Natural killer cell (primary cell): ENCODE data around the gene UBE2R2. TPM values are rescaled to one million over a fixed set of nuclear protein-coding genes. Genes with fewer than 3 reads are reported as not detected.

Experiments
- ATAC-seq, 3 donors: fragments of 150-1000 bp in 2 of 3; fragments of 200-7000 bp in 1 of 3; cut with Tn5 transposase; 1 replicate in 1 of 3; 2 replicates in 2 of 3; pipeline ENCODE4 v1.10.0; 2021; ENCODE audit warnings: mild to moderate bottlenecking in 2 of 3, moderate library complexity in 2 of 3
- DNase-seq, 2 donors: peaks; one replicate each; pipeline versions ENCODE4 v3.0.0 to v3.0.0-alpha.2; 2013 to 2021; ENCODE audit warnings: mixed read lengths in 1 of 2
- H3K27ac ChIP-seq: one replicate; pipeline ENCODE4 v1.5.1; 2013; ENCODE audit warnings: mild to moderate bottlenecking, low read length
- H3K27me3 ChIP-seq: one replicate; pipeline ENCODE4 v1.6.1; 2013; ENCODE audit warnings: low read length; ENCODE audit not compliant: control insufficient read depth, insufficient read depth
- H3K36me3 ChIP-seq: one replicate; pipeline ENCODE4 v1.6.1; 2013; ENCODE audit warnings: low read length; ENCODE audit not compliant: control insufficient read depth, insufficient read depth
- H3K4me1 ChIP-seq: one replicate; pipeline ENCODE4 v1.6.1; 2013; ENCODE audit warnings: low read length; ENCODE audit not compliant: control insufficient read depth, insufficient read depth
- H3K4me3 ChIP-seq: one replicate; pipeline ENCODE4 v1.5.1; 2013; ENCODE audit warnings: low read length
- H3K9me3 ChIP-seq: one replicate; pipeline ENCODE4 v1.6.1; 2013; ENCODE audit warnings: low read length; ENCODE audit not compliant: control insufficient read depth, insufficient read depth
- H3K27ac Mint-ChIP-seq, 2 donors: one replicate each; pipeline ENCODE4 v1.8.0; 2022; ENCODE audit warnings: mild to moderate bottlenecking in 2 of 2, mixed read lengths in 2 of 2, moderate library complexity in 1 of 2
- H3K27me3 Mint-ChIP-seq, 2 donors: one replicate each; pipeline ENCODE4 v1.8.0; 2022; ENCODE audit warnings: low read depth in 2 of 2, mixed read lengths in 2 of 2
- H3K36me3 Mint-ChIP-seq: one replicate; pipeline ENCODE4 v1.8.0; 2022; ENCODE audit warnings: mixed read lengths
- H3K4me1 Mint-ChIP-seq, 2 donors: one replicate each; pipeline ENCODE4 v1.8.0; 2022; ENCODE audit warnings: mixed read lengths in 2 of 2
- H3K4me3 Mint-ChIP-seq: one replicate; pipeline ENCODE4 v1.8.0; 2022; ENCODE audit warnings: mild to moderate bottlenecking, moderate library complexity, mixed read lengths
- H3K9me3 Mint-ChIP-seq, 2 donors: one replicate each; pipeline ENCODE4 v1.8.0; 2022; ENCODE audit warnings: mixed read lengths in 2 of 2
- WGBS: methylation state at CpG from one replicate; pipeline ENCODE4 v1.1.7; 2013; ENCODE audit warnings: missing lambda C conversion rate; ENCODE audit not compliant: insufficient coverage; 5-methylcytosine and 5-hydroxymethylcytosine counted together
- intact Hi-C: fragments of 100-400 bp; cut with micrococcal nuclease; formaldehyde crosslinking; loops from one replicate; pipeline ENCODE4 v1.14.2; 2022
- total RNA-seq, 4 donors: library from RNA; stranded (reverse); fragments of 120-200 nt in 1 of 4; gene quantifications; one replicate each; pipeline versions ENCODE4 v1.2.3 to v1.2.4, GENCODE V29; 2013 to 2022
- TF ChIP-seq, protein P1 (sequence below): fragments of 200-600 bp; IDR thresholded peaks from one replicate; pipeline ENCODE4 v1.8.0; 2022; ENCODE audit warnings: antibody characterized with exemption

Gene UBE2R2
- total RNA-seq, 3 donors from 2014 or later (not counting 1 experiment from before 2014, with no cell fraction given), result 31.2 to 36.0 (median 31.9) TPM

DNA sequence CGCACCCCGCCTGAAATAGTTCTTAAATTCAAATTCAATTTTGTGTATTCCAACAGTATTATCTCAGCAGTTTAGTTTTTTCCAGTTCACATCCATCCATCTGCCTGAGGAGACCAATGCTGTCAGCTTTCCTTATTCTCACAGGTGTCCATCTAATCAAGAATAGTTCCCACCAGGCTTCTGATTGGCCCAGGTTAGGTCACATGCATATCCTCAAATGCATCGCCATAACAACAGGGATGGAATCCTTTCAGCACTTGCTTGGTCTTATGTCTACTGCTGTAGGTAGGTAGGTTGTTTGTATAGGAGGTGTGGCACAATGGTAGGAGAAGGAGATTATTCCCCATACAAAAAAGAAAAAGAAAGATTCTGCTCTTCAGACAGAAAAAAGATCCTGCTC, 91.2 kb downstream of the UBE2R2 start:
- no peaks in the 10 kb centered on the region for H3K9me3 Mint-ChIP-seq
- no peaks in the 10 kb centered on the region for H3K4me1 ChIP-seq
- no peak overlapping the region for H3K4me3 Mint-ChIP-seq
- H3K36me3 Mint-ChIP-seq, result no peaks in the 10 kb centered on the region
- peak overlapping the region in 1 of 2 donors; percentile 75 for H3K27ac Mint-ChIP-seq
- H3K27ac ChIP-seq, result no peak overlapping the region
- peaks cover 25 to 40% of the 10 kb centered on the region in 2 donors for H3K4me1 Mint-ChIP-seq
- no peak for DNase-seq
- no peaks in the 10 kb centered on the region for H3K27me3 ChIP-seq
- H3K4me3 ChIP-seq, result no peak overlapping the region
- intact Hi-C loops, result no loop called here
- no peaks in the 10 kb centered on the region for H3K9me3 ChIP-seq
- TF ChIP-seq, protein P1, sequence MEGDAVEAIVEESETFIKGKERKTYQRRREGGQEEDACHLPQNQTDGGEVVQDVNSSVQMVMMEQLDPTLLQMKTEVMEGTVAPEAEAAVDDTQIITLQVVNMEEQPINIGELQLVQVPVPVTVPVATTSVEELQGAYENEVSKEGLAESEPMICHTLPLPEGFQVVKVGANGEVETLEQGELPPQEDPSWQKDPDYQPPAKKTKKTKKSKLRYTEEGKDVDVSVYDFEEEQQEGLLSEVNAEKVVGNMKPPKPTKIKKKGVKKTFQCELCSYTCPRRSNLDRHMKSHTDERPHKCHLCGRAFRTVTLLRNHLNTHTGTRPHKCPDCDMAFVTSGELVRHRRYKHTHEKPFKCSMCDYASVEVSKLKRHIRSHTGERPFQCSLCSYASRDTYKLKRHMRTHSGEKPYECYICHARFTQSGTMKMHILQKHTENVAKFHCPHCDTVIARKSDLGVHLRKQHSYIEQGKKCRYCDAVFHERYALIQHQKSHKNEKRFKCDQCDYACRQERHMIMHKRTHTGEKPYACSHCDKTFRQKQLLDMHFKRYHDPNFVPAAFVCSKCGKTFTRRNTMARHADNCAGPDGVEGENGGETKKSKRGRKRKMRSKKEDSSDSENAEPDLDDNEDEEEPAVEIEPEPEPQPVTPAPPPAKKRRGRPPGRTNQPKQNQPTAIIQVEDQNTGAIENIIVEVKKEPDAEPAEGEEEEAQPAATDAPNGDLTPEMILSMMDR, result no peak
- 100% methylated on average over 3 of the region's 3 CpGs for WGBS
- no peaks in the 10 kb centered on the region for H3K27me3 Mint-ChIP-seq
- H3K36me3 ChIP-seq, result peaks cover 22% of the 10 kb centered on the region
- no peak for ATAC-seq

DNA sequence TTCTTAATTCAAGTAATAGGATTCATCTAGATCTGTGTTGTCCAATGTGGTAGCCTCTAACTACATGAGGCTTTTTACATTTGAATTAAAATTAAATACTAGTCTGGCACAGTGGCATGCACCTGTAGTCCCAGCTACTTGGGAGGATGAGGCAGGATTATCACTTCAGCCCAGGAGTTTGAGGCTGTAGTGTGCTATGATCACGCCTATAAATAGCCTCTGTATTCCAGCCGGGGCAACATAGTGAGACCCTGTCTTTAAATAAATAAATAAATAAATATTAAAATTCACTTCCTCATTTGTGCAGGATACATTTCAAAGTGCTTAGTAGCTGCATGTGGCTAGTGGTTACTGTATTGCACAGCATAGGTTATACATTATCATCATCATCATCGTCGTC, 91.8 kb downstream of the UBE2R2 start:
- H3K36me3 Mint-ChIP-seq, result no peaks in the 10 kb centered on the region
- 96% methylated on average over 2 of the region's 4 CpGs for WGBS
- H3K27me3 Mint-ChIP-seq, result no peaks in the 10 kb centered on the region
- H3K4me3 Mint-ChIP-seq, result no peak overlapping the region
- Histone ChIP-seq H3K36me3 (peaks cover 27% of the 10 kb centered on the region), H3K27ac (no peak overlapping the region), H3K9me3 (no peaks in the 10 kb centered on the region), H3K4me1 (no peaks in the 10 kb centered on the region), H3K4me3 (no peak overlapping the region), H3K27me3 (no peaks in the 10 kb centered on the region)
- intact Hi-C loops, result no loop called here
- TF ChIP-seq, protein P1, result no peak
- no peaks in the 10 kb centered on the region for H3K9me3 Mint-ChIP-seq
- DNase-seq (no peak), ATAC-seq (no peak)
- no peak overlapping the region for H3K27ac Mint-ChIP-seq
- peaks cover 21 to 35% of the 10 kb centered on the region in 2 donors for H3K4me1 Mint-ChIP-seq

DNA sequence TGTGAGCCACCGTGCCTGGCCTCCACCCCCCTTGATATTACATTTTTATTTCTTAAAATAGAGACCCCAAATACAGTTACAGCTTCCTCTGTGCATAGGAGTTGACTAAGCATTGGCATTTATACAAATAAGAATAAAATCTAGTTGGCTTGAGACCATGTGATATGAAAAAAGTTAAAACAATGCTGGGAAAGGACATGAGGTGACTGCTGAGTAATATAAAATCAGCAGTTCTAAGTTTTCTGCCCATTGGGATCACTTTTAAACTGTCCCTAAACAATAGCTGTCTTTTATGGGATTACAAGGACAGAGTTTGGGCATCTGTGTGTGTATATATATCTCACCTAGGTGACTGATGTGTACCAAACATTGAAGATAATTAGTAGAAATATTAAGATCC, 96.6 kb downstream of the UBE2R2 start:
- no peak overlapping the region for H3K27ac ChIP-seq
- Mint-ChIP-seq H3K9me3 (no peaks in the 10 kb centered on the region), H3K4me1 (peaks cover 5 to 10% of the 10 kb centered on the region in 2 donors), H3K36me3 (peaks cover 19% of the 10 kb centered on the region), H3K27ac (peak overlapping the region in 1 of 2 donors; percentile 9), H3K4me3 (no peak overlapping the region), H3K27me3 (no peaks in the 10 kb centered on the region)
- no peaks in the 10 kb centered on the region for H3K9me3 ChIP-seq
- H3K36me3 ChIP-seq, result peaks cover 44% of the 10 kb centered on the region
- ATAC-seq (no peak), DNase-seq (no peak)
- intact Hi-C loops, result no loop called here
- H3K4me1 ChIP-seq, result no peaks in the 10 kb centered on the region
- TF ChIP-seq, protein P1, result no peak
- WGBS, result no CpG with 5 or more reads among the region's 1 CpG
- no peak overlapping the region for H3K4me3 ChIP-seq
- H3K27me3 ChIP-seq, result no peaks in the 10 kb centered on the region

DNA sequence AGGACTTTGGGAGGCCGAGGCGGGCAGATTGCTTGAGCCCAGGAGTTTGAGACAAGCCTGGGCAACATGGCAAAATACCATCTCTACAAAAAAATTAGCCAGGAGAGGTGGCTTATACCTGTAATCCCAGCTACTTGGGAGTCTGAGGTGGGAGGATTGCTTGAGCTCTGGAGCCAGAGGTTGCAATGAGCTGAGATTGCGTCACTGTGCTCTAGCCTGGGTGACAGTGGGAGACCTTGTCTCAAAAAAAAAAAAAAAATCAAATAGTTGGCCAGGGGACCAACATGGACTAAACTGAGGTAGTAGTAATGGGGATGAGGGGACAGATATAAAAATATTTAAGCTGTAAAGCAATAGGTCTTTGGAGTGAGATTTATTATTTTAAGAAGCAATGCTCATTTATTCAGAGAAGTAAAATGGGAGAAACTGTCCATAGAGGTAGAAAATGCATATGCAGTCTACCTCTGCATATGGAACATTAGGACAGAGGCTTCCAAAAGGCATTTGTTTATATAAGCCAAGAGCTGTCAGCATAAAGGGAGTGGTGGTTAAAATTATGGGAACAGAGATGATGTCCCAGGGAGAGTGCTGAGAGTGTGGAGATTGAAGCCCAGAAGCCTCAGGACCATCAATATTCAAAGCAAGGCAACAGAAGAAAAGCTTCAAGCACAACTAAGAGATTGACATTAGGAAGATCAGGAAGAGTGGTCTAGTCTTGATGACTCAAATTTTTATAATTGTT, 98.1 kb downstream of the UBE2R2 start:
- no peak for DNase-seq
- 94% methylated on average over 3 of the region's 3 CpGs for WGBS
- peaks cover 9 to 10% of the 10 kb centered on the region in 2 donors for H3K4me1 Mint-ChIP-seq
- no peaks in the 10 kb centered on the region for H3K27me3 Mint-ChIP-seq
- peaks cover 20% of the 10 kb centered on the region for H3K36me3 Mint-ChIP-seq
- ATAC-seq, result no peak
- H3K4me3 ChIP-seq, result no peak overlapping the region
- H3K4me1 ChIP-seq, result no peaks in the 10 kb centered on the region
- intact Hi-C loops, result no loop called here
- no peaks in the 10 kb centered on the region for H3K9me3 ChIP-seq
- no peaks in the 10 kb centered on the region for H3K9me3 Mint-ChIP-seq
- H3K27ac Mint-ChIP-seq, result peak overlapping the region; percentile 9 to 83
- H3K36me3 ChIP-seq, result peaks cover 48% of the 10 kb centered on the region
- H3K27me3 ChIP-seq, result no peaks in the 10 kb centered on the region
- TF ChIP-seq, protein P1, result no peak
- no peak overlapping the region for H3K27ac ChIP-seq
- H3K4me3 Mint-ChIP-seq, result no peak overlapping the region
